Mucosa of stomach (tissue), 1 donor: ENCODE data around the gene KDSR.
"Not testable (repeated sequence)": the region's sequence is repeated elsewhere in the genome, so short reads cannot be mapped to it uniquely, and the experiment has no call there.

Experiments used
- H3K27me3 ChIP-seq: one replicate; pipeline ENCODE4 v1.7.0; 2013; ENCODE audit warnings: mild to moderate bottlenecking, low read length; ENCODE audit not compliant: control insufficient read depth, insufficient read depth
- H3K36me3 ChIP-seq: one replicate; pipeline ENCODE4 v1.7.0; 2013; ENCODE audit warnings: low read length; ENCODE audit not compliant: control insufficient read depth, insufficient read depth
- H3K4me1 ChIP-seq: one replicate; pipeline ENCODE4 v1.7.0; 2013; ENCODE audit warnings: mild to moderate bottlenecking, low read length; ENCODE audit not compliant: control insufficient read depth, insufficient read depth
- H3K4me3 ChIP-seq: one replicate; pipeline ENCODE4 v1.7.0; 2013; ENCODE audit warnings: low read length
- H3K9ac ChIP-seq: one replicate; pipeline ENCODE4 v1.7.0; 2013; ENCODE audit warnings: mild to moderate bottlenecking, low read length, moderate library complexity
- H3K9me3 ChIP-seq: one replicate; pipeline ENCODE4 v1.7.0; 2013; ENCODE audit warnings: mild to moderate bottlenecking, low read length, moderate library complexity; ENCODE audit not compliant: control insufficient read depth
- donor health status: Pancreatic carcinoma.

The KDSR gene

GRCh38 chr18:63363420-63363819 lies 3.6 kb downstream of the KDSR start:
- not testable (repeated sequence) for H3K4me3 ChIP-seq, H3K9me3 ChIP-seq, H3K27me3 ChIP-seq, H3K4me1 ChIP-seq, H3K9ac ChIP-seq, H3K36me3 ChIP-seq

GRCh38 chr18:63356272-63356896 lies 10.6 kb downstream of the KDSR start:
- Histone ChIP-seq H3K4me3 (no peak overlapping the region), H3K36me3 (no peaks in the 10 kb centered on the region)

GRCh38 chr18:63350230-63350629 lies 16.8 kb downstream of the KDSR start:
- Histone ChIP-seq H3K27me3 (no peaks in the 10 kb centered on the region), H3K9ac (no peak overlapping the region), H3K4me3 (no peak overlapping the region), H3K4me1 (no peaks in the 10 kb centered on the region), H3K36me3 (no peaks in the 10 kb centered on the region), H3K9me3 (no peaks in the 10 kb centered on the region)

More at GRCh38 chr18:63356272-63356896, 10.6 kb downstream of the KDSR start:
- H3K4me1 ChIP-seq, result no peaks in the 10 kb centered on the region
- H3K9me3 ChIP-seq, result no peaks in the 10 kb centered on the region
- no peaks in the 10 kb centered on the region for H3K27me3 ChIP-seq
- H3K9ac ChIP-seq, result no peak overlapping the region

- Histone ChIP-seq H3K27me3 (no peaks in the 10 kb centered on the region), H3K36me3 (no peaks in the 10 kb centered on the region)
Observed at GRCh38 chr18:63348508-63349136, 18.4 kb downstream of the KDSR start.

GRCh38 chr18:63346480-63347183 lies 20.4 kb downstream of the KDSR start:
- no peaks in the 10 kb centered on the region for H3K9me3 ChIP-seq
- H3K4me3 ChIP-seq, result no peak overlapping the region
- H3K36me3 ChIP-seq, result no peaks in the 10 kb centered on the region
- H3K27me3 ChIP-seq, result no peaks in the 10 kb centered on the region
- no peaks in the 10 kb centered on the region for H3K4me1 ChIP-seq
- no peak overlapping the region for H3K9ac ChIP-seq

More at GRCh38 chr18:63348508-63349136, 18.4 kb downstream of the KDSR start:
- Histone ChIP-seq H3K4me1 (no peaks in the 10 kb centered on the region), H3K9ac (no peak overlapping the region), H3K9me3 (no peaks in the 10 kb centered on the region), H3K4me3 (no peak overlapping the region)

GRCh38 chr18:63346031-63346430 lies 21.0 kb downstream of the KDSR start:
- H3K36me3 ChIP-seq, result no peaks in the 10 kb centered on the region
- no peaks in the 10 kb centered on the region for H3K9me3 ChIP-seq
- no peaks in the 10 kb centered on the region for H3K4me1 ChIP-seq
- no peaks in the 10 kb centered on the region for H3K27me3 ChIP-seq
- H3K9ac ChIP-seq, result no peak overlapping the region
- H3K4me3 ChIP-seq, result no peak overlapping the region

GRCh38 chr18:63344918-63345317 lies 22.1 kb downstream of the KDSR start:
- H3K9me3 ChIP-seq, result no peaks in the 10 kb centered on the region
- H3K9ac ChIP-seq, result no peak overlapping the region
- no peaks in the 10 kb centered on the region for H3K36me3 ChIP-seq
- H3K4me3 ChIP-seq, result no peak overlapping the region
- H3K27me3 ChIP-seq, result no peaks in the 10 kb centered on the region
- no peaks in the 10 kb centered on the region for H3K4me1 ChIP-seq

GRCh38 chr18:63344263-63344662 lies 22.7 kb downstream of the KDSR start:
- no peaks in the 10 kb centered on the region for H3K9me3 ChIP-seq
- H3K4me1 ChIP-seq, result no peaks in the 10 kb centered on the region
- H3K36me3 ChIP-seq, result peaks cover 3% of the 10 kb centered on the region
- H3K27me3 ChIP-seq, result no peaks in the 10 kb centered on the region
- H3K9ac ChIP-seq, result no peak overlapping the region
- no peak overlapping the region for H3K4me3 ChIP-seq

GRCh38 chr18:63342206-63342605 lies 24.8 kb downstream of the KDSR start:
- Histone ChIP-seq H3K4me3 (no peak overlapping the region), H3K9me3 (no peaks in the 10 kb centered on the region), H3K9ac (no peak overlapping the region), H3K4me1 (no peaks in the 10 kb centered on the region), H3K27me3 (no peaks in the 10 kb centered on the region), H3K36me3 (peaks cover 6% of the 10 kb centered on the region)

GRCh38 chr18:63339920-63340484 lies 27.0 kb downstream of the KDSR start:
- H3K27me3 ChIP-seq, result no peaks in the 10 kb centered on the region
- H3K4me1 ChIP-seq, result no peaks in the 10 kb centered on the region
- H3K4me3 ChIP-seq, result no peak overlapping the region
- H3K9me3 ChIP-seq, result no peaks in the 10 kb centered on the region
- no peak overlapping the region for H3K9ac ChIP-seq
- peaks cover 6% of the 10 kb centered on the region for H3K36me3 ChIP-seq

- Histone ChIP-seq H3K36me3 (peaks cover 10% of the 10 kb centered on the region), H3K9me3 (no peaks in the 10 kb centered on the region), H3K9ac (no peak overlapping the region), H3K27me3 (no peaks in the 10 kb centered on the region), H3K4me1 (no peaks in the 10 kb centered on the region), H3K4me3 (no peak overlapping the region)
Observed at GRCh38 chr18:63336366-63337099, 30.5 kb downstream of the KDSR start.
